K562 (cell line): ENCODE measurements around the gene CDC20. TPM values are rescaled to one million over a fixed set of nuclear protein-coding genes. Genes with fewer than 3 reads are reported as not detected.
A peak's percentile ranks its signal among the peaks of the same experiment; 100 is the strongest.

Source experiments
- ATAC-seq: fragments of 200-7000 bp; cut with Tn5 transposase; 3 replicates; pipeline ENCODE4 v1.9.1; 2020; ENCODE audit warnings: moderate library complexity
- BruUV-seq: library from RNA; stranded (reverse); fragments of 400-500 nt; replicated peaks from 2 replicates; lab custom pipeline; 2021; lab: Mats Ljungman, UMichigan
- CTCF ChIA-PET: fragments of 300-600 bp; formaldehyde crosslinking; extraction: SDS; loops from one replicate; lab custom pipeline; 2021; ENCODE audit warnings: low intra/inter-chr PET ratio; lab: Yijun Ruan, JAX
- POLR2A ChIA-PET: fragments of 300-600, 350-650 bp; sonication (Branson Sonifier 250); formaldehyde crosslinking; extraction: SDS; loops from one replicate; lab custom pipeline; 2021; ENCODE audit warnings: antibody characterized with exemption, inconsistent platforms; lab: Yijun Ruan, JAX
- DNase-seq, 4 experiments: peaks; one replicate each; pipeline versions ENCODE4 v3.0.0 to v3.0.0-alpha.2; 2011 to 2018; ENCODE audit warnings: low spot score in 3 of 4, mixed read lengths in 3 of 4; ENCODE audit errors: extremely low read depth in 1 of 4
- FAIRE-seq: peaks from 2 replicates; lab custom pipeline; 2011; peaks lifted over from hg19 to GRCh38; lab: Jason Lieb, UNC
- H2AFZ ChIP-seq: 2 replicates; pipeline ENCODE4 v1.6.0; 2011; ENCODE audit warnings: low read depth, low read length, control low read depth, inconsistent platforms
- H3K27ac ChIP-seq: fragments of 200-600 bp; 3 replicates; pipeline ENCODE4 v1.8.0; 2011; ENCODE audit warnings: low read depth, mild to moderate bottlenecking, control low read depth, inconsistent platforms, low read length, moderate library complexity, mixed read lengths; ENCODE audit errors: extremely low read depth
- H3K27me3 ChIP-seq, 2 experiments: fragments of 300-600 bp in 1 of 2; 2 replicates in 1 of 2; 3 replicates in 1 of 2; pipeline versions ENCODE4 v1.6.0 to v1.8.0; 2011; ENCODE audit warnings: inconsistent platforms in 2 of 2, low read length in 2 of 2, mild to moderate bottlenecking in 1 of 2, mixed read lengths in 1 of 2, moderate library complexity in 1 of 2; ENCODE audit not compliant: control insufficient read depth in 2 of 2, insufficient read depth in 2 of 2
- H3K36me3 ChIP-seq: fragments of 300-600 bp; 3 replicates; pipeline ENCODE4 v1.8.0; 2011; ENCODE audit warnings: mild to moderate bottlenecking, low read length, inconsistent platforms; ENCODE audit not compliant: control insufficient read depth, insufficient read depth
- H3K4me1 ChIP-seq, 2 experiments: fragments of 200-600 bp in 1 of 2; replicated peaks in 1 of 2; 2 replicates in 1 of 2; 3 replicates in 1 of 2; pipeline versions ENCODE4 v1.5.1 to v1.8.0; 2011; ENCODE audit warnings: inconsistent platforms in 2 of 2, low read length in 2 of 2, mild to moderate bottlenecking in 1 of 2, mixed read lengths in 1 of 2, moderate library complexity in 1 of 2; ENCODE audit not compliant: control insufficient read depth in 2 of 2, insufficient read depth in 2 of 2
- H3K4me2 ChIP-seq: 2 replicates; pipeline ENCODE4 v1.6.1; 2011; ENCODE audit warnings: low read length, control low read depth, inconsistent platforms, mixed read lengths; ENCODE audit not compliant: insufficient read depth
- H3K4me3 ChIP-seq: fragments of 200-600 bp; sonication (generic), shearing (Covaris generic); 2 replicates; pipeline ENCODE4 v1.5.1; 2016; ENCODE audit warnings: control low read depth, inconsistent platforms
- H3K79me2 ChIP-seq: fragments of 200-600 bp; 3 replicates; pipeline ENCODE4 v1.8.0; 2011; ENCODE audit warnings: low read length, inconsistent platforms; ENCODE audit not compliant: control insufficient read depth, insufficient read depth
- H3K9ac ChIP-seq, 2 experiments: 2 replicates each; pipeline versions ENCODE4 v1.6.0 to v1.6.1; 2011; ENCODE audit warnings: low read depth in 2 of 2, low read length in 2 of 2, control low read depth in 1 of 2, inconsistent platforms in 1 of 2, mild to moderate bottlenecking in 1 of 2, mixed read lengths in 1 of 2; ENCODE audit not compliant: insufficient read depth in 1 of 2
- H3K9me1 ChIP-seq: one replicate; pipeline ENCODE4 v1.6.0; 2011; ENCODE audit warnings: inconsistent platforms, mild to moderate bottlenecking, low read length, moderate library complexity; ENCODE audit not compliant: control insufficient read depth, insufficient read depth
- H3K9me3 ChIP-seq: replicated peaks from 2 replicates; pipeline ENCODE4 v1.5.1; 2011; ENCODE audit warnings: low read depth, low read length, inconsistent platforms; ENCODE audit not compliant: control insufficient read depth, insufficient read depth
- H4K20me1 ChIP-seq: replicated peaks from 2 replicates; pipeline ENCODE4 v1.6.1; 2011; ENCODE audit warnings: low read length, inconsistent platforms, mixed read lengths; ENCODE audit not compliant: control insufficient read depth, insufficient read depth
- ATF4 ChIP-seq: fragments of 450-650 bp; formaldehyde crosslinking; IDR thresholded peaks from 2 replicates; pipeline ENCODE4 v1.4.0; 2022; ENCODE audit warnings: mild to moderate bottlenecking, moderate library complexity
- BCOR ChIP-seq: fragments of 450-650 bp; IDR thresholded peaks from 2 replicates; pipeline ENCODE4 v1.6.1; 2016
- C11orf30 ChIP-seq: fragments of 450-650 bp; IDR thresholded peaks from 2 replicates; pipeline ENCODE4 v1.6.1; 2016; ENCODE audit warnings: low read depth, mild to moderate bottlenecking
- GTF3C2 ChIP-seq: IDR thresholded peaks from 3 replicates; pipeline ENCODE4 v1.6.1; 2011; ENCODE audit warnings: borderline replicate concordance, mild to moderate bottlenecking, moderate library complexity; ENCODE audit not compliant: insufficient read length; ENCODE audit errors: extremely low read depth
- MAFK ChIP-seq: IDR thresholded peaks from 2 replicates; pipeline ENCODE4 v1.6.1; 2011; ENCODE audit warnings: low read length, improper control_type of control experiment
- MAZ ChIP-seq, 2 experiments: fragments of 450-650 bp in 1 of 2; sonication (generic) in 1 of 2; formaldehyde crosslinking; IDR thresholded peaks in 1 of 2; conservative IDR thresholded peaks in 1 of 2; 2 replicates each; pipeline versions ENCODE4 v1.4.0 to v1.5.0; 2020; ENCODE audit warnings: mild to moderate bottlenecking in 1 of 2, missing genetic modification reagents in 1 of 2
- RBM25 ChIP-seq: fragments of 200-400 bp; formaldehyde crosslinking; IDR thresholded peaks from 2 replicates; pipeline ENCODE4 v1.6.1; 2018; ENCODE audit warnings: low read length, low read depth, moderate library complexity; ENCODE audit not compliant: severe bottlenecking
- RFX7 ChIP-seq: fragments of 250-450 bp; sonication (Bioruptor Pico); IDR thresholded peaks from 2 replicates; pipeline ENCODE4 v1.5.1; 2021; ENCODE audit warnings: mild to moderate bottlenecking
- SAFB2 ChIP-seq: fragments of 200-400 bp; formaldehyde crosslinking; IDR thresholded peaks from 2 replicates; pipeline ENCODE4 v1.6.1; 2018; ENCODE audit warnings: borderline replicate concordance, low read length, low read depth, moderate library complexity; ENCODE audit not compliant: severe bottlenecking
- SNIP1 ChIP-seq: fragments of 450-650 bp; IDR thresholded peaks from 2 replicates; pipeline ENCODE4 v1.7.1; 2017; ENCODE audit warnings: low read depth, mild to moderate bottlenecking
- SOX6 ChIP-seq: fragments of 450-650 bp; IDR thresholded peaks from 2 replicates; pipeline ENCODE4 v1.6.1; 2014; ENCODE audit warnings: mild to moderate bottlenecking
- SP1 ChIP-seq: sonication (generic); formaldehyde crosslinking; IDR thresholded peaks from 2 replicates; pipeline ENCODE4 v1.8.1; 2022; ENCODE audit warnings: mild to moderate bottlenecking, missing genetic modification reagents
- ZNF140 ChIP-seq: fragments of 250-450 bp; sonication (Bioruptor Pico); IDR thresholded peaks from 2 replicates; pipeline ENCODE4 v1.8.0; 2021; ENCODE audit warnings: moderate library complexity, mild to moderate bottlenecking, inconsistent platforms
- ZNF224 ChIP-seq: sonication (generic); formaldehyde crosslinking; IDR thresholded peaks from 2 replicates; pipeline ENCODE4 v1.8.0; 2022; ENCODE audit warnings: mild to moderate bottlenecking, missing genetic modification reagents
- ZNF24 ChIP-seq: fragments of 450-650 bp; IDR thresholded peaks from 2 replicates; pipeline ENCODE4 v1.6.1; 2016
- ZNF3 ChIP-seq: fragments of 250-450 bp; sonication (Bioruptor Pico); IDR thresholded peaks from 2 replicates; pipeline ENCODE4 v1.5.0; 2021; ENCODE audit warnings: mild to moderate bottlenecking, moderate library complexity
- WGBS: fragments of 100-300 bp; shearing (Covaris generic); methylation state at CpG from one replicate; pipeline ENCODE4 v1.1.6; 2016; ENCODE audit warnings: low coverage, mixed read lengths; ENCODE audit not compliant: insufficient coverage; ENCODE audit errors: missing lambda C conversion rate; 5-methylcytosine and 5-hydroxymethylcytosine counted together
- in situ Hi-C: fragments of 300-500 bp; cut with MboI; formaldehyde crosslinking; loops from 4 replicates; pipeline ENCODE4 v1.15.0; 2018; ENCODE audit warnings: inconsistent platforms, mixed read lengths
- intact Hi-C: fragments of 100-400 bp; cut with micrococcal nuclease; formaldehyde crosslinking; loops from 2 replicates; pipeline ENCODE4 v1.14.2; 2022
- polyA plus RNA-seq, 8 experiments: library from polyadenylated mRNA; depleted of rRNA in 4 of 8; stranded (reverse) in 5 of 8; unstranded in 3 of 8; fragments of >200 nt; fragmentation: Nextera tagmentation in 2 of 8; fragmentation: Illumina TruSeq in 1 of 8; extraction: Ambion mirVana in 2 of 8; extraction: Trizol in 1 of 8; gene quantifications; 2 replicates each; pipeline versions ENCODE4 v1.2.1 to v1.2.3, GENCODE V29; 2011 to 2014; ENCODE audit warnings: inconsistent platforms in 1 of 8, missing spikeins in 1 of 8
- total RNA-seq, 7 experiments: library from RNA; depleted of rRNA in 6 of 7; stranded (reverse); fragments of >200 nt in 6 of 7; fragmentation: Illumina TruSeq in 2 of 7; extraction: Trizol in 2 of 7; gene quantifications; 2 replicates each; pipeline versions ENCODE4 v1.2.1 to v1.2.3, GENCODE V29; 2011 to 2021; ENCODE audit warnings: low replicate concordance in 1 of 7
- TF ChIP-seq, protein P1 (sequence below): sonication (generic); formaldehyde crosslinking; IDR thresholded peaks from 2 replicates; pipeline ENCODE4 v1.8.0; 2022; ENCODE audit warnings: missing genetic modification reagents, mild to moderate bottlenecking, borderline replicate concordance

Gene CDC20
- total and polyA plus RNA-seq, 9 of the 15 experiments (the other 6 are each of a cell fraction or from before 2014, with no cell fraction given): 45.2 to 224 (median 121) TPM

- DNase-seq (no peak), FAIRE-seq (no peak), ATAC-seq (no peak)
- H3K9me1 ChIP-seq: no peaks in the 10 kb centered on the region
- H4K20me1 ChIP-seq: no peaks in the 10 kb centered on the region
- no peaks in the 10 kb centered on the region for H3K9me3 ChIP-seq
- H3K4me2 ChIP-seq: no peak overlapping the region
- no TSS peak for BruUV-seq
- no peak overlapping the region for H2AFZ ChIP-seq
- POLR2A ChIA-PET: interaction anchor here (1.2 kb wide), 1 partner anchor 13 kb away, joined by 4 read pairs; no protein-coding TSS in a partner anchor
- H3K36me3 ChIP-seq: no peaks in the 10 kb centered on the region
- peaks cover 0 to 13% of the 10 kb centered on the region in 2 experiments; a peak in 3 of 5 replicates for H3K4me1 ChIP-seq
- no peaks in the 10 kb centered on the region for H3K27me3 ChIP-seq
- 59% methylated on average over 1 of the region's 1 CpG for WGBS
- intact Hi-C loops: no loop called here
- no peak overlapping the region for H3K4me3 ChIP-seq
- H3K27ac ChIP-seq: no peak overlapping the region
- in situ Hi-C loops: no loop called here
- H3K79me2 ChIP-seq: no peaks in the 10 kb centered on the region
- TF ChIP-seq ZNF224 (CRISPR knock-in tag) (no peak), RBM25 (peak; percentile 7), SP1 (CRISPR knock-in tag) (no peak), C11orf30 (no peak), SAFB2 (no peak), RFX7 (CRISPR knock-in tag) (no peak), MAFK (no peak), GTF3C2 (no peak), MAZ (CRISPR knock-in tag; conservative IDR thresholded peaks at IDR 0.05 in 1 of 2, IDR thresholded peaks at IDR 0.05 in 1 of 2) (no peak), ATF4 (CRISPR knock-in tag) (no peak), BCOR (0 out of 2 replicates have a peak, but pooled peaks have one; percentile 11), SOX6 (no peak), SNIP1 (no peak), ZNF3 (CRISPR knock-in tag) (no peak), ZNF140 (CRISPR knock-in tag) (peak; percentile 10; the same call in 1 of the 2 replicates), ZNF24 (peak; percentile 88)
- TF ChIP-seq, protein P1, sequence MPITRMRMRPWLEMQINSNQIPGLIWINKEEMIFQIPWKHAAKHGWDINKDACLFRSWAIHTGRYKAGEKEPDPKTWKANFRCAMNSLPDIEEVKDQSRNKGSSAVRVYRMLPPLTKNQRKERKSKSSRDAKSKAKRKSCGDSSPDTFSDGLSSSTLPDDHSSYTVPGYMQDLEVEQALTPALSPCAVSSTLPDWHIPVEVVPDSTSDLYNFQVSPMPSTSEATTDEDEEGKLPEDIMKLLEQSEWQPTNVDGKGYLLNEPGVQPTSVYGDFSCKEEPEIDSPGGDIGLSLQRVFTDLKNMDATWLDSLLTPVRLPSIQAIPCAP: no peak
- no peak overlapping the region for H3K9ac ChIP-seq
- CTCF ChIA-PET: no interaction called here
Measured at GRCh38 chr1:43350976-43351375, 7.8 kb upstream of the CDC20 start.
